IMR-90 (cell line): Measurements from ENCODE around the gene IL20.

Experiments used
- CTCF ChIP-seq: conservative IDR thresholded peaks from 2 replicates; pipeline ENCODE4 v1.5.1; 2012; ENCODE audit warnings: mild to moderate bottlenecking, low read depth, low read length, improper control_type of control experiment
- POLR2A ChIP-seq: IDR thresholded peaks from 2 replicates; pipeline ENCODE4 v1.6.1; 2012; ENCODE audit warnings: mild to moderate bottlenecking, low read depth, low read length

GRCh38 chr1:206855859-206856258, 9.6 kb upstream of the IL20 start:
- TF ChIP-seq CTCF (no peak), POLR2A (no peak)
